B cell (primary cell): ENCODE measurements around the gene JARID2. TPM values are rescaled to one million over a fixed set of nuclear protein-coding genes. Genes with fewer than 3 reads are reported as not detected.
A peak's percentile ranks its signal among the peaks of the same experiment; 100 is the strongest.

Source experiments
- ATAC-seq: fragments of 200-7000 bp; cut with Tn5 transposase; one replicate; pipeline ENCODE4 v1.10.0; 2021; ENCODE audit warnings: low read depth, mild to moderate bottlenecking, moderate number of reproducible peaks, moderate library complexity
- CTCF ChIA-PET: fragments of 350-600 bp; sonication (Branson Sonifier 250); formaldehyde crosslinking; loops from one replicate; lab custom pipeline; 2021; ENCODE audit warnings: antibody characterized with exemption, inconsistent platforms; lab: Charles Lee
- POLR2A ChIA-PET: fragments of 350-600 bp; sonication (Branson Sonifier 250); formaldehyde crosslinking; loops from one replicate; lab custom pipeline; 2021; ENCODE audit warnings: antibody characterized with exemption; lab: Charles Lee
- DNase-seq: peaks from one replicate; pipeline ENCODE4 v3.0.0; 2013
- H2AFZ ChIP-seq: 2 replicates; pipeline ENCODE4 v1.6.1; 2012; ENCODE audit warnings: mild to moderate bottlenecking, low read depth, low read length; ENCODE audit not compliant: insufficient read depth, poor library complexity, severe bottlenecking
- H3K27ac ChIP-seq, 2 donors: 1 replicate in 1 of 2; 2 replicates in 1 of 2; pipeline ENCODE4 v1.5.1; 2012 to 2013; ENCODE audit warnings: low read length in 2 of 2, mild to moderate bottlenecking in 2 of 2, moderate library complexity in 1 of 2
- H3K27me3 ChIP-seq, 4 experiments: fragments of 200-600 bp in 1 of 4; sonication (generic) in 1 of 4; replicated peaks in 1 of 4; 1 replicate in 2 of 4; 2 replicates in 2 of 4; pipeline versions ENCODE4 v1.6.1 to v1.7.0; 2013 to 2016; ENCODE audit warnings: low read length in 3 of 4, mild to moderate bottlenecking in 2 of 4, mixed read lengths in 1 of 4, moderate library complexity in 1 of 4; ENCODE audit not compliant: insufficient read depth in 4 of 4, control insufficient read depth in 3 of 4; ENCODE audit errors: control extremely low read depth in 1 of 4
- H3K36me3 ChIP-seq, 2 experiments: replicated peaks in 1 of 2; 1 replicate in 1 of 2; 2 replicates in 1 of 2; pipeline versions ENCODE4 v1.6.1 to v1.7.1; 2013; ENCODE audit warnings: low read length in 1 of 2; ENCODE audit not compliant: insufficient read depth in 2 of 2, control insufficient read depth in 1 of 2; ENCODE audit errors: control extremely low read depth in 1 of 2, extremely low read depth in 1 of 2
- H3K4me1 ChIP-seq, 2 donors: fragments of 200-600 bp in 1 of 2; sonication (generic) in 1 of 2; 1 replicate in 1 of 2; 2 replicates in 1 of 2; pipeline versions ENCODE4 v1.5.1 to v1.6.1; 2013 to 2017; ENCODE audit warnings: low read length in 2 of 2; ENCODE audit not compliant: control insufficient read depth in 2 of 2, insufficient read depth in 2 of 2
- H3K4me2 ChIP-seq: replicated peaks from 2 replicates; pipeline ENCODE3; 2012; ENCODE audit warnings: mild to moderate bottlenecking, low read depth, low read length; ENCODE audit not compliant: poor library complexity, severe bottlenecking
- H3K4me3 ChIP-seq, 5 experiments: fragments of 200-600 bp in 1 of 5; sonication (generic) in 1 of 5; 1 replicate in 3 of 5; 2 replicates in 2 of 5; pipeline versions ENCODE4 v1.5.1 to v1.7.0; 2011 to 2016; ENCODE audit warnings: low read length in 4 of 5, mild to moderate bottlenecking in 4 of 5, low read depth in 2 of 5, control low read depth in 1 of 5, moderate library complexity in 1 of 5; ENCODE audit not compliant: insufficient read depth in 1 of 5; ENCODE audit errors: control extremely low read depth in 1 of 5, extremely low read depth in 1 of 5
- H3K79me2 ChIP-seq: fragments of 200-600 bp; sonication (generic); one replicate; pipeline ENCODE4 v1.6.0; 2016; ENCODE audit warnings: low read length; ENCODE audit not compliant: control insufficient read depth, insufficient read depth
- H3K9ac ChIP-seq: fragments of 200-600 bp; sonication (generic); 2 replicates; pipeline ENCODE4 v1.6.1; 2017; ENCODE audit warnings: mild to moderate bottlenecking, low read length, moderate library complexity
- H3K9me3 ChIP-seq, 3 donors: one replicate each; pipeline versions ENCODE4 v1.6.1 to v1.7.1; 2013; ENCODE audit warnings: low read length in 2 of 3; ENCODE audit not compliant: control insufficient read depth in 2 of 3, insufficient read depth in 1 of 3; ENCODE audit errors: control extremely low read depth in 1 of 3
- H4K20me1 ChIP-seq: 2 replicates; pipeline ENCODE4 v1.6.0; 2012; ENCODE audit warnings: mild to moderate bottlenecking, low read length; ENCODE audit not compliant: insufficient read depth, control insufficient read depth, poor library complexity, severe bottlenecking
- H3K27ac Mint-ChIP-seq: one replicate; pipeline ENCODE4 v1.8.0; 2021; ENCODE audit warnings: mixed read lengths
- H3K27me3 Mint-ChIP-seq: one replicate; pipeline ENCODE4 v1.8.0; 2021; ENCODE audit warnings: mixed read lengths
- H3K4me1 Mint-ChIP-seq: one replicate; pipeline ENCODE4 v1.8.0; 2021; ENCODE audit warnings: mixed read lengths
- H3K4me3 Mint-ChIP-seq: one replicate; pipeline ENCODE4 v1.8.0; 2021; ENCODE audit warnings: mixed read lengths
- H3K9me3 Mint-ChIP-seq: one replicate; pipeline ENCODE4 v1.8.0; 2022; ENCODE audit warnings: mixed read lengths; ENCODE audit not compliant: insufficient read depth
- EZH2 ChIP-seq: IDR thresholded peaks from 2 replicates; pipeline ENCODE4 v1.6.1; 2012; ENCODE audit warnings: borderline replicate concordance, low read depth, mild to moderate bottlenecking, moderate library complexity, low read length; ENCODE audit not compliant: insufficient read depth, poor library complexity, severe bottlenecking
- WGBS: methylation state at CpG from one replicate; pipeline ENCODE4 v1.1.5; 2013; ENCODE audit warnings: missing lambda C conversion rate; ENCODE audit not compliant: insufficient coverage; 5-methylcytosine and 5-hydroxymethylcytosine counted together
- intact Hi-C: fragments of 100-400 bp; cut with micrococcal nuclease; formaldehyde crosslinking; loops from one replicate; pipeline ENCODE4 v1.10.0; 2022
- polyA plus RNA-seq: library from polyadenylated mRNA; depleted of rRNA; stranded (reverse); fragments of >200 nt; gene quantifications from 2 replicates; pipeline ENCODE4 v1.2.3, GENCODE V29; 2012
- total RNA-seq, 2 donors: library from RNA; stranded (reverse); fragments of 120-200 nt in 1 of 2; gene quantifications; 1 replicate in 1 of 2; 2 replicates in 1 of 2; pipeline versions ENCODE4 v1.2.3 to v1.2.4, GENCODE V29; 2013 to 2022
- TF ChIP-seq, protein P1 (sequence below): fragments of 200-600 bp; IDR thresholded peaks from one replicate; pipeline ENCODE4 v1.8.0; 2022; ENCODE audit warnings: antibody characterized with exemption, mild to moderate bottlenecking

The JARID2 gene
- total and polyA plus RNA-seq, 2 donors (not counting 1 experiment from before 2014, with no cell fraction given), result 11.0 to 58.1 TPM

DNA sequence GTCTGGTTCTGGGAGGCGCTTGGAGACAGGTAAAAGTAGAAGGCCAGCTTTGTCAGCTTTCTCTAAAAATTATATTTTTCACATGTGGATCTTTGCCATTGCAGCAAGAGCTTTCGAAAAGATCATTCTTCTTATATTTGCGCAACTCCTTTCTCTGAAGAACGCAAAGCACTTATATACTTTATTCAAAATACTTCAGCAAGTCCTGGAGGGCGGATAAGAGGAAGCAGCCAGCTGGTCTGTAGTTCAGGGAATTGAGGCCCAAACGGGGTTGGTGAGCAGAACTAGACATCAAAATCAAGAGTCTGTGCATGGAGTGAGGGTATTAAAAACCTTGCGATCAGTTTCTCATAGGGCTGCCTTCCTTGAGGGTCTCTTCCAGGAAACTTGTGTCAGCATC, 234.7 kb downstream of the JARID2 start:
- 90% methylated on average over 2 of the region's 7 CpGs for WGBS
- Mint-ChIP-seq H3K4me3 (no peak overlapping the region), H3K4me1 (peaks cover 59% of the 10 kb centered on the region), H3K27ac (no peak overlapping the region), H3K27me3 (no peaks in the 10 kb centered on the region), H3K9me3 (no peaks in the 10 kb centered on the region)
- no peak overlapping the region for H2AFZ ChIP-seq
- no peak overlapping the region for H3K4me3 ChIP-seq
- H3K9ac ChIP-seq, result no peak overlapping the region
- ChIA-PET POLR2A (no interaction called here), CTCF (no interaction called here)
- TF ChIP-seq, protein P1, sequence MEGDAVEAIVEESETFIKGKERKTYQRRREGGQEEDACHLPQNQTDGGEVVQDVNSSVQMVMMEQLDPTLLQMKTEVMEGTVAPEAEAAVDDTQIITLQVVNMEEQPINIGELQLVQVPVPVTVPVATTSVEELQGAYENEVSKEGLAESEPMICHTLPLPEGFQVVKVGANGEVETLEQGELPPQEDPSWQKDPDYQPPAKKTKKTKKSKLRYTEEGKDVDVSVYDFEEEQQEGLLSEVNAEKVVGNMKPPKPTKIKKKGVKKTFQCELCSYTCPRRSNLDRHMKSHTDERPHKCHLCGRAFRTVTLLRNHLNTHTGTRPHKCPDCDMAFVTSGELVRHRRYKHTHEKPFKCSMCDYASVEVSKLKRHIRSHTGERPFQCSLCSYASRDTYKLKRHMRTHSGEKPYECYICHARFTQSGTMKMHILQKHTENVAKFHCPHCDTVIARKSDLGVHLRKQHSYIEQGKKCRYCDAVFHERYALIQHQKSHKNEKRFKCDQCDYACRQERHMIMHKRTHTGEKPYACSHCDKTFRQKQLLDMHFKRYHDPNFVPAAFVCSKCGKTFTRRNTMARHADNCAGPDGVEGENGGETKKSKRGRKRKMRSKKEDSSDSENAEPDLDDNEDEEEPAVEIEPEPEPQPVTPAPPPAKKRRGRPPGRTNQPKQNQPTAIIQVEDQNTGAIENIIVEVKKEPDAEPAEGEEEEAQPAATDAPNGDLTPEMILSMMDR, result no peak
- no peak for TF ChIP-seq EZH2
- peaks cover 69% of the 10 kb centered on the region for H4K20me1 ChIP-seq
- H3K79me2 ChIP-seq, result peaks cover 91% of the 10 kb centered on the region
- DNase-seq (no peak), ATAC-seq (no peak)
- peaks cover 0 to under 1% of the 10 kb centered on the region in 2 experiments for H3K36me3 ChIP-seq
- no peak overlapping the region for H3K4me2 ChIP-seq
- peaks cover 9 to 10% of the 10 kb centered on the region in 2 donors for H3K4me1 ChIP-seq
- no peak overlapping the region for H3K27ac ChIP-seq
- H3K9me3 ChIP-seq, result no peaks in the 10 kb centered on the region
- H3K27me3 ChIP-seq, result no peaks in the 10 kb centered on the region
- intact Hi-C loops, result no loop called here

DNA sequence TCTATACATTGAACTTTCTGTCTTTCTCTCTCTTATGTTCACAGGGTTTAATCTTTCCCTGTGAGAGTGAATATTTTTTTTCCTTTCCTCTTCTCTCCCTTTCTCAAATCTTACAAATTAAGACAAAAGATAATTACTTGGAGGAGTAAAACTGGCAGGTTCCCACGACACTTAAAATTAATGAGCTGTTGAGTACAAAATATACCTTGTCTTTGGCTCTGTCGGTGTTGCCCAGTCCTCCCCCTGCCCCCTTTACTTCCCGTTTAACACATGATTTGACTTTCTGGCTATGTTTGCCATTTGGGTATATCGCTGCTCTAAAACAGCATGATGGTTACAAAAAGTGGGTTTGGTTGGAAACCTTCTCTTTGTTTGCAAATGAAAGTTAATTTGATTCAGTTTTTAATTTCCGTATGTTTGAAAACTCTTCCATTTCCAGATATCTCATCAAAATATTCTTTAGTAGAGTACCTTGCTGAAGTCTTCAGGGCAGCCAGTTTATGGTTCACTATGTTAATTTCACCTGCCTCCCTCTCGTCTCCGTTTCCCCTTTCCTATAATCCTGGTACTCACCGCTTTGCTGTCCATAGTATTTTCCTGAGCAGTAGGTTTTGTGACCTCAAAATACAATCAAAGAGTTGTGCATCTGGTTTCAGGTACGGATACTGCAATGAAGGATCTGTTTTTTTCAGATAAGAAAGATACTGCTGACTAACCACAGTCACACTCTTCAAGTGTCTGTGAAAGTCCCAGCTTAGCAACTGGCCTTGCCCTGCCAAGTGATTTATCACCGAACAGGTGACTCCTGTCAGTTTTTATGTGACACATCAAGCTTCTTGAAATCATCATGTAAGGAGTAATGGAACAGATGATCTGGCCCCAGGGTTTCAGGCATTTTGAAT, 235.8 kb downstream of the JARID2 start:
- Mint-ChIP-seq H3K9me3 (no peaks in the 10 kb centered on the region), H3K4me3 (no peak overlapping the region), H3K4me1 (peaks cover 50% of the 10 kb centered on the region), H3K27me3 (no peaks in the 10 kb centered on the region), H3K27ac (no peak overlapping the region)
- H2AFZ ChIP-seq, result no peak overlapping the region
- TF ChIP-seq, protein P1, result no peak
- no peak for TF ChIP-seq EZH2
- peaks cover 4 to 10% of the 10 kb centered on the region in 2 donors for H3K4me1 ChIP-seq
- H3K9me3 ChIP-seq, result no peaks in the 10 kb centered on the region
- peaks cover 79% of the 10 kb centered on the region for H3K79me2 ChIP-seq
- DNase-seq, result no peak
- H4K20me1 ChIP-seq, result peaks cover 74% of the 10 kb centered on the region
- H3K4me3 ChIP-seq, result no peak overlapping the region
- no peak overlapping the region for H3K27ac ChIP-seq
- intact Hi-C loops, result no loop called here
- no peak overlapping the region for H3K9ac ChIP-seq
- peaks cover 0 to 6% of the 10 kb centered on the region in 2 experiments for H3K36me3 ChIP-seq
- H3K27me3 ChIP-seq, result no peaks in the 10 kb centered on the region
- CTCF ChIA-PET, result no interaction called here
- no peak for ATAC-seq
- 68% methylated on average over 5 of the region's 10 CpGs for whole genome bisulfite sequencing
- POLR2A ChIA-PET, result no interaction called here
- H3K4me2 ChIP-seq, result peak overlapping the region; percentile 26
